K562 (cell line): ENCODE results near the gene KBTBD12. TPM values are rescaled to one million over a fixed set of nuclear protein-coding genes. Genes with fewer than 3 reads are reported as not detected.

Experiments
- ATAC-seq: fragments of 200-7000 bp; cut with Tn5 transposase; 3 replicates; pipeline ENCODE4 v1.9.1; 2020; ENCODE audit warnings: moderate library complexity
- BruUV-seq: library from RNA; stranded (reverse); fragments of 400-500 nt; replicated peaks from 2 replicates; lab custom pipeline; 2021; lab: Mats Ljungman, UMichigan
- CTCF ChIA-PET: fragments of 300-600 bp; formaldehyde crosslinking; extraction: SDS; loops from one replicate; lab custom pipeline; 2021; ENCODE audit warnings: low intra/inter-chr PET ratio; lab: Yijun Ruan, JAX
- POLR2A ChIA-PET: fragments of 300-600, 350-650 bp; sonication (Branson Sonifier 250); formaldehyde crosslinking; extraction: SDS; loops from one replicate; lab custom pipeline; 2021; ENCODE audit warnings: antibody characterized with exemption, inconsistent platforms; lab: Yijun Ruan, JAX
- DNase-seq, 4 experiments: peaks; one replicate each; pipeline versions ENCODE4 v3.0.0 to v3.0.0-alpha.2; 2011 to 2018; ENCODE audit warnings: low spot score in 3 of 4, mixed read lengths in 3 of 4; ENCODE audit errors: extremely low read depth in 1 of 4
- FAIRE-seq: peaks from 2 replicates; lab custom pipeline; 2011; peaks lifted over from hg19 to GRCh38; lab: Jason Lieb, UNC
- H2AFZ ChIP-seq: 2 replicates; pipeline ENCODE4 v1.6.0; 2011; ENCODE audit warnings: low read depth, low read length, control low read depth, inconsistent platforms
- H3K27ac ChIP-seq: fragments of 200-600 bp; 3 replicates; pipeline ENCODE4 v1.8.0; 2011; ENCODE audit warnings: low read depth, mild to moderate bottlenecking, control low read depth, inconsistent platforms, low read length, moderate library complexity, mixed read lengths; ENCODE audit errors: extremely low read depth
- H3K27me3 ChIP-seq, 2 experiments: fragments of 300-600 bp in 1 of 2; 2 replicates in 1 of 2; 3 replicates in 1 of 2; pipeline versions ENCODE4 v1.6.0 to v1.8.0; 2011; ENCODE audit warnings: inconsistent platforms in 2 of 2, low read length in 2 of 2, mild to moderate bottlenecking in 1 of 2, mixed read lengths in 1 of 2, moderate library complexity in 1 of 2; ENCODE audit not compliant: control insufficient read depth in 2 of 2, insufficient read depth in 2 of 2
- H3K36me3 ChIP-seq: fragments of 300-600 bp; 3 replicates; pipeline ENCODE4 v1.8.0; 2011; ENCODE audit warnings: mild to moderate bottlenecking, low read length, inconsistent platforms; ENCODE audit not compliant: control insufficient read depth, insufficient read depth
- H3K4me1 ChIP-seq, 2 experiments: fragments of 200-600 bp in 1 of 2; replicated peaks in 1 of 2; 2 replicates in 1 of 2; 3 replicates in 1 of 2; pipeline versions ENCODE4 v1.5.1 to v1.8.0; 2011; ENCODE audit warnings: inconsistent platforms in 2 of 2, low read length in 2 of 2, mild to moderate bottlenecking in 1 of 2, mixed read lengths in 1 of 2, moderate library complexity in 1 of 2; ENCODE audit not compliant: control insufficient read depth in 2 of 2, insufficient read depth in 2 of 2
- H3K4me2 ChIP-seq: 2 replicates; pipeline ENCODE4 v1.6.1; 2011; ENCODE audit warnings: low read length, control low read depth, inconsistent platforms, mixed read lengths; ENCODE audit not compliant: insufficient read depth
- H3K4me3 ChIP-seq: fragments of 200-600 bp; sonication (generic), shearing (Covaris generic); 2 replicates; pipeline ENCODE4 v1.5.1; 2016; ENCODE audit warnings: control low read depth, inconsistent platforms
- H3K79me2 ChIP-seq: fragments of 200-600 bp; 3 replicates; pipeline ENCODE4 v1.8.0; 2011; ENCODE audit warnings: low read length, inconsistent platforms; ENCODE audit not compliant: control insufficient read depth, insufficient read depth
- H3K9ac ChIP-seq, 2 experiments: 2 replicates each; pipeline versions ENCODE4 v1.6.0 to v1.6.1; 2011; ENCODE audit warnings: low read depth in 2 of 2, low read length in 2 of 2, control low read depth in 1 of 2, inconsistent platforms in 1 of 2, mild to moderate bottlenecking in 1 of 2, mixed read lengths in 1 of 2; ENCODE audit not compliant: insufficient read depth in 1 of 2
- H3K9me1 ChIP-seq: one replicate; pipeline ENCODE4 v1.6.0; 2011; ENCODE audit warnings: inconsistent platforms, mild to moderate bottlenecking, low read length, moderate library complexity; ENCODE audit not compliant: control insufficient read depth, insufficient read depth
- H3K9me3 ChIP-seq: replicated peaks from 2 replicates; pipeline ENCODE4 v1.5.1; 2011; ENCODE audit warnings: low read depth, low read length, inconsistent platforms; ENCODE audit not compliant: control insufficient read depth, insufficient read depth
- H4K20me1 ChIP-seq: replicated peaks from 2 replicates; pipeline ENCODE4 v1.6.1; 2011; ENCODE audit warnings: low read length, inconsistent platforms, mixed read lengths; ENCODE audit not compliant: control insufficient read depth, insufficient read depth
- CBFB ChIP-seq: sonication (generic); formaldehyde crosslinking; IDR thresholded peaks from 2 replicates; pipeline ENCODE4 v1.4.0; 2020; ENCODE audit warnings: mild to moderate bottlenecking, missing genetic modification reagents
- CCNT2 ChIP-seq: IDR thresholded peaks from 2 replicates; pipeline ENCODE4 v1.6.1; 2011; ENCODE audit warnings: borderline replicate concordance, low read depth, mild to moderate bottlenecking, moderate library complexity, mixed read lengths, low read length; ENCODE audit not compliant: insufficient read length; ENCODE audit errors: extremely low read depth
- CREBBP ChIP-seq: IDR thresholded peaks from one replicate; pipeline ENCODE4 v1.6.1; 2012; ENCODE audit warnings: low read depth, mild to moderate bottlenecking, control low read depth, inconsistent platforms, low read length
- DNMT1 ChIP-seq: fragments of 450-650 bp; IDR thresholded peaks from 2 replicates; pipeline ENCODE4 v1.6.1; 2016; ENCODE audit warnings: antibody characterized with exemption, mild to moderate bottlenecking
- ERF ChIP-seq: fragments of 450-650 bp; formaldehyde crosslinking; IDR thresholded peaks from 2 replicates; pipeline ENCODE4 v1.4.0; 2020; ENCODE audit warnings: mild to moderate bottlenecking, mixed read lengths
- FOSL1 ChIP-seq: fragments of 200-800 bp; sonication (Bioruptor generic); conservative IDR thresholded peaks from 2 replicates; pipeline ENCODE4 v1.6.1; 2016; ENCODE audit warnings: missing genetic modification characterization, missing compliant biosample characterization
- GABPA ChIP-seq: fragments of 200-800 bp; sonication (Bioruptor generic); conservative IDR thresholded peaks from 2 replicates; pipeline ENCODE4 v1.6.1; 2016; ENCODE audit warnings: low read depth, missing genetic modification characterization, missing compliant biosample characterization
- GABPB2 ChIP-seq: fragments of 250-450 bp; sonication (Bioruptor Pico); conservative IDR thresholded peaks from 2 replicates; pipeline ENCODE4 v1.5.1; 2021; ENCODE audit warnings: mild to moderate bottlenecking
- HMBOX1 ChIP-seq: sonication (generic); IDR thresholded peaks from 2 replicates; pipeline ENCODE4 v1.6.1; 2016
- HNRNPUL1 ChIP-seq: fragments of 200-400 bp; formaldehyde crosslinking; IDR thresholded peaks from 2 replicates; pipeline ENCODE4 v1.6.1; 2017; ENCODE audit warnings: low read length
- HOXB6 ChIP-seq: fragments of 250-450 bp; sonication (Bioruptor Pico); IDR thresholded peaks from 2 replicates; pipeline ENCODE4 v1.5.1; 2022; ENCODE audit warnings: mild to moderate bottlenecking, borderline replicate concordance
- MYBL2 ChIP-seq, 2 experiments: fragments of 450-650 bp in 1 of 2; sonication (generic) in 1 of 2; formaldehyde crosslinking in 1 of 2; IDR thresholded peaks; 2 replicates each; pipeline versions ENCODE4 v1.6.1 to v1.8.1; 2017 to 2022; ENCODE audit warnings: borderline replicate concordance in 1 of 2, inconsistent platforms in 1 of 2, low read depth in 1 of 2, mild to moderate bottlenecking in 1 of 2, missing genetic modification reagents in 1 of 2, moderate library complexity in 1 of 2
- NFE2L1 ChIP-seq: fragments of 450-650 bp; IDR thresholded peaks from 2 replicates; pipeline ENCODE4 v1.6.1; 2016; ENCODE audit warnings: missing genetic modification characterization, low read depth, mild to moderate bottlenecking, missing compliant biosample characterization, moderate library complexity, borderline replicate concordance
- NFIC ChIP-seq: fragments of 450-650 bp; IDR thresholded peaks from 2 replicates; pipeline ENCODE4 v1.6.1; 2017; ENCODE audit warnings: mild to moderate bottlenecking, inconsistent platforms
- NR2C2 ChIP-seq, 2 experiments: fragments of 200-800 bp in 1 of 2; sonication (Bioruptor generic) in 1 of 2; sonication (generic) in 1 of 2; formaldehyde crosslinking in 1 of 2; IDR thresholded peaks; 2 replicates each; pipeline versions ENCODE4 v1.6.1 to v1.8.0; 2016 to 2022; ENCODE audit warnings: mild to moderate bottlenecking in 1 of 2, missing compliant biosample characterization in 1 of 2, missing genetic modification characterization in 1 of 2, missing genetic modification reagents in 1 of 2
- ZBTB1 ChIP-seq: sonication (generic); formaldehyde crosslinking; IDR thresholded peaks from 2 replicates; pipeline ENCODE4 v1.8.1; 2023; ENCODE audit warnings: missing genetic modification reagents, low read depth, mild to moderate bottlenecking, borderline replicate concordance
- ZNF134 ChIP-seq: fragments of 250-450 bp; sonication (Bioruptor Pico); conservative IDR thresholded peaks from 2 replicates; pipeline ENCODE4 v1.4.0; 2020
- ZNF347 ChIP-seq: fragments of 450-650 bp; formaldehyde crosslinking; IDR thresholded peaks from 2 replicates; pipeline ENCODE4 v1.4.0; 2020; ENCODE audit warnings: low read depth, mild to moderate bottlenecking, moderate library complexity
- ZNF507 ChIP-seq: conservative IDR thresholded peaks from 2 replicates; pipeline ENCODE4 v1.6.1; 2017; ENCODE audit warnings: missing genetic modification characterization, missing compliant biosample characterization
- ZNF764 ChIP-seq: fragments of 250-450 bp; sonication (Bioruptor Pico); IDR thresholded peaks from 2 replicates; pipeline ENCODE4 v1.4.0; 2020; ENCODE audit warnings: low read depth, mild to moderate bottlenecking, moderate library complexity
- WGBS: fragments of 100-300 bp; shearing (Covaris generic); methylation state at CpG from one replicate; pipeline ENCODE4 v1.1.6; 2016; ENCODE audit warnings: low coverage, mixed read lengths; ENCODE audit not compliant: insufficient coverage; ENCODE audit errors: missing lambda C conversion rate; 5-methylcytosine and 5-hydroxymethylcytosine counted together
- in situ Hi-C: fragments of 300-500 bp; cut with MboI; formaldehyde crosslinking; loops from 4 replicates; pipeline ENCODE4 v1.15.0; 2018; ENCODE audit warnings: inconsistent platforms, mixed read lengths
- intact Hi-C: fragments of 100-400 bp; cut with micrococcal nuclease; formaldehyde crosslinking; loops from 2 replicates; pipeline ENCODE4 v1.14.2; 2022
- polyA plus RNA-seq, 8 experiments: library from polyadenylated mRNA; depleted of rRNA in 4 of 8; stranded (reverse) in 5 of 8; unstranded in 3 of 8; fragments of >200 nt; fragmentation: Nextera tagmentation in 2 of 8; fragmentation: Illumina TruSeq in 1 of 8; extraction: Ambion mirVana in 2 of 8; extraction: Trizol in 1 of 8; gene quantifications; 2 replicates each; pipeline versions ENCODE4 v1.2.1 to v1.2.3, GENCODE V29; 2011 to 2014; ENCODE audit warnings: inconsistent platforms in 1 of 8, missing spikeins in 1 of 8
- total RNA-seq, 7 experiments: library from RNA; depleted of rRNA in 6 of 7; stranded (reverse); fragments of >200 nt in 6 of 7; fragmentation: Illumina TruSeq in 2 of 7; extraction: Trizol in 2 of 7; gene quantifications; 2 replicates each; pipeline versions ENCODE4 v1.2.1 to v1.2.3, GENCODE V29; 2011 to 2021; ENCODE audit warnings: low replicate concordance in 1 of 7

KBTBD12 gene
- total and polyA plus RNA-seq, 9 of the 15 experiments (the other 6 are each of a cell fraction or from before 2014, with no cell fraction given): not detected

- TF ChIP-seq FOSL1 (tag) (peak; percentile 46; the same call in 1 of the 2 replicates), ZNF507 (tag) (no peak), ZBTB1 (no peak), NFE2L1 (no peak), ZNF347 (CRISPR knock-in tag) (no peak), ZNF764 (CRISPR knock-in tag) (no peak), ERF (CRISPR knock-in tag) (no peak), MYBL2 (IDR thresholded peaks at IDR 0.05; ENCODE audit: low read depth) (no peak), MYBL2 (CRISPR knock-in tag; IDR thresholded peaks at IDR 0.05; ENCODE audit: borderline replicate concordance) (no peak), HOXB6 (CRISPR knock-in tag) (no peak)
These were observed 14.9 kb downstream of the KBTBD12 start (continued) for GRCh38 chr3:127929818-127930413.

- ChIA-PET CTCF (no interaction called here), POLR2A (no interaction called here)
- H3K4me2 ChIP-seq: no peak overlapping the region
- no peak overlapping the region for H3K9ac ChIP-seq
- in situ Hi-C loops (no loop called here), intact Hi-C loops (no loop called here)
- ATAC-seq: no peak
- DNase-seq: no peak
- H3K9me3 ChIP-seq: no peaks in the 10 kb centered on the region
- 0% methylated on average over 1 of the region's 1 CpG for WGBS
- no peak overlapping the region for H3K4me3 ChIP-seq
- no peaks in the 10 kb centered on the region for H4K20me1 ChIP-seq
- no peaks in the 10 kb centered on the region for H3K9me1 ChIP-seq
- H3K27ac ChIP-seq: no peak overlapping the region
- H3K79me2 ChIP-seq: no peaks in the 10 kb centered on the region
- BruUV-seq: no TSS peak
- H3K36me3 ChIP-seq: no peaks in the 10 kb centered on the region
- H3K4me1 ChIP-seq: no peaks in the 10 kb centered on the region
- H2AFZ ChIP-seq: no peak overlapping the region
- H3K27me3 ChIP-seq: no peaks in the 10 kb centered on the region
- no peak for FAIRE-seq
- no peak for TF ChIP-seq CBFB (CRISPR knock-in tag)
- no peak for TF ChIP-seq CREBBP
- TF ChIP-seq ZNF134: no peak
- no peak for TF ChIP-seq DNMT1
- TF ChIP-seq CCNT2: no peak
- no peak for TF ChIP-seq NR2C2 (CRISPR knock-in tag; IDR thresholded peaks at IDR 0.05)
- TF ChIP-seq NR2C2 (tag; IDR thresholded peaks at IDR 0.05): no peak
- TF ChIP-seq HMBOX1: no peak
- TF ChIP-seq NFIC: no peak
- TF ChIP-seq GABPA (tag): no peak
- TF ChIP-seq GABPB2 (CRISPR knock-in tag): no peak
- TF ChIP-seq HNRNPUL1: no peak
These were observed 18.4 kb downstream of the KBTBD12 start for GRCh38 chr3:127933396-127933795.
